NAMALWA (cell line): ENCODE data around the gene MRGPRE.

Experiments
- DNase-seq: peaks from one replicate; pipeline ENCODE4 v3.0.0-alpha.2; 2015; ENCODE audit warnings: low spot score

Gene MRGPRE

DNA sequence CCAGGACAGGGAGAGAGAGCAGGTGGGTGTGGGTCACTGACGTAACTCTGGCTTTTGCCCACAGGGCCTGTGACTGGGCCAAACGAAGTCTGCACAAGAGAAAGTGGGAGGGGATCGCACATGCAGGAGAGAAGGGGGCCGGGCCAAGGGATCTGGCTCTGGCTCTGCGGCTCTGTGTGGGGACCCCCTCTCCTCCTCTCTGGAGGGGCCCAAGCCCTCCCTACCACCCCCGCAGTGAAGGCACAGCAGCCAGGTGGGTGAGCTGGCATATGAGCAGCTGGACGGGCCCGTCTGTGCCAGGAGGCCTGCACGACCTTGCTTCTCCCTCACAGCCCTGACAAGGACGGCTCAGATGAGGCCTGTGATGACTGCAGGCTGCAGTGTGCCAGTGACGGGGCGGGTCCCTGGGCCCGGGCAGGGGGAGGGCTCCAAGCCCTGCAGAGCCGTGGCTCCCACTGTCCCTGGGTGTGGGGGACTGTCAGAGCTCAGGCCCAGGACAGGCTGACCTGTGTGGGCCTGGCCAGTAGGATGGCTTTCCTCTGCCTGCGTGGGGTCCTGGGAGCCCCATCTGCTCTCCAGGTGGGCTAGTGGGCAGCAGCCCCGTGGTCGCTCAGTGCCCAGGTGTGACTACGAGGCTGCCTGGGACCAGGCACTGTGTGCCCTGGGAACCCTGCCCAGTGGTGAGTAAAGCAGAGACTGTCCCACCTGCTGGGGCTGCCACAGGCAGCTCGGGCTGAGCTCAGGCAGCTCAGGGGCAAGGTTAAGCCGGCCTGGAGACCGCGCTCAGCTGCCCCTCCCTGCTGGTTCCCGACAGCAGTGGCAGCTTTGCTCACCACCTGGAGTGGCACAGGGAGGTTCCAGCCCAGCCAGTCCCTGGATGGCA is 35.8 kb downstream of the MRGPRE start:
- DNase-seq, result no peak

DNA sequence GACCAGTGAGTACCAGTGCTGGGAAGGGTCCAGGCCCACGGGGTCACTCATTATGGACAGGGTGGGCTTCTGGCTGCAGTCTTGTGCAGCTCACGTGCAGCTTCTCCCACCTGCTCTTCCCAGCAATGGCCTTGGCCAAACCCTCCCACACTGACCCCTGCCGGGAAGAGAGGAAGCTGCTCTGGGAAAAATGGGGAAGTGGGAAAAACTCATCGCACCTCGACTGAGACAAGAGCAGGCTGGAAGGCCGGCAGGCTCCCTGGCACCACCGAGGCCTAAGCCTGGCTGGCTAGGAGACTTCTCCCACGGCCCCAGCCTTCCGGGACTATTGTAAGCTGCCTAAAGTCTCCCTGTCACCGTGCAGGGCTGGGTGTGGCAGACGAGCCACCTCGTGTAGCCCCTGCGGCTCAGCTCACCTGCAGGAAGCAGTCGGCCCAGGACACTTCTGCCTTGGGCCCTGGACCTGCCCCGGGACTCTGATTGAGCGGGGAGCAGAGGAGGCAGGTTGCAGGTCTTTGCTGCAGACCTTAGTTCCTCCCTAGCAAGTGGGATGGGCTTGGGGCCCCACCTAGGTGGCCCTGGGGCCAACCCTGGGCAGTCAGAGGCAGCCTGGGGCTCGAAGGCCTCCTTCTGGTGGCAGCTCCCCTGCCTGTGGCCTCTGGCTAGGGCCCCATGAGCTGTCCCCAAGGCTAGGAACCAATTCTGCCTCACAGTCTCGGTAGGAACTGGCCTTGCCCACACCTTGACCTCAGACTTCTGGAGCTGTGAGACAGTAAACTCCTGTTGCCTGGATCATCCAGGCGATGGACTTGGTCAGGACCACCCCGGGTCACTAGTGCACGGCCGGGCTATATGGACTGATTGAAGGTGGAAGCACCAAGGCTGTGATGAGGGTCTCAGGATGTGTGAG is 36.7 kb downstream of the MRGPRE start:
- no peak for DNase-seq

DNA sequence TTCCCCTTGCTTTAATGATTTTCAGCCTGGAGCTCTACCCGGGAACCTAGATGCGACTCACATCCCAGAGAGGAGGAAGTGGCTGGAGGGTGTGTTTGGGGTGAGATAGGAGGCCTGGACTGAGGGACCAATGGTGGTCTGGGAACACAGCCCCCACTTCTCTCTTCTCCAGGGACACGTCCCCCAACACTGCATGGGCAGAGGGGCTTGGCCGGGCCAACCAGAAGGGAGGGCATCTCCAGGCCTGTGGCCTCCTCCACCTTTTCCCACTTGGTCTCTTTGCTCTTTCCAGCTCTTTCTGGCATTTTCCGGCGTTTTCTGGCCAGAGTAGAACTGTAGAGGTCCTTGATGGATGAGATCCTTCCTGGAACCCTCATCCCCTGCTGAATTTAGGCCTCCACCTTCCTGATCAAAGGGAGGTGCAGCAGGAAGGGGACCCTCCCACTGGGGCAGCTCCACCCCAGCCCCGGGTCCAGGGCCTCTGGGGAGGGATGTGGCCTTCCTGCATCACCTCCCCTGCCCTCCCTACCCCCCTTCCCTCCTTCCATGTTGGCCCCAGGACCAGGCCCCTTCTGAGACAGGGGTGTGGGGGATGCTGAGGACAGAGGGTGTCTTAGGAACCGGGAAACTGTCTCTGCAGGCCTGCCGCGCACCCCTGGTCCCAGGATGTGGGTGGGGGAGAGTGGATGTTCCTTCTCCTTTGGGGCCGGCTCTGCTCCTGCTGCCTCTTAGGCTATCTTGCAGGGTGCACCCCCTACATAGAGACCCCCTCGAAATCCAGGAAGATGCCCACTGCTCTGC is 38.0 kb downstream of the MRGPRE start:
- DNase-seq, result no peak

DNA sequence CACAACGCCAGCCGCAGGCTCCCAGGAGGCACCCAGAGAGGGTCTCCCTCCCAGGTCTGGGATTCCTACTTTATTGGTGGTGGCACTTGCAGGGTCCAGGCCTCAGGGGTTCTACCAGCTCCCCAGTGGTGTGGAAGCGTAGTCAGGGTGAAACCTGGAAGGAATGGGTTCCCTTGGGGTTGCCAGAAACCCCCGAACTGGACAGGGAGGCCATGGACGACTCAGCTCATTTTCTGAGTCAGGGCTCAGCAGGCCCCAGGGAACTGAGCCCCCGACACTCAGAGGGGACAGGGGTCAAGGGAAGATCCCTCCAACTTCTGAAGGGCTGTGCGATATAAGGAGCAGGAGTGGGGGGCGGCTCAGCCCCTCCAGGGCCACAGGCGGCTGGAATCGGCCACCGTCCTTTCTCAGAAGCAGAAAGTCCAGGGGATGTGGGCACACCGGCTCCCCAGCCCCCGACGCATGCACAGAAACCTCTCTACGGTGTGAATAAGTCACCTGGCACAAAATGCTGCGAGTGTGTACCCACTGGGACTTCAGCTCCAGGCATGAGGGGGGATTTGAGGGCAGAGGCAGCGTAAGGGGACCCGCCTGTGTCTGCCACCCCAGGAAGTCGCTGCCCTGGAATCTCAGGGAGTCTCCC is 38.7 kb downstream of the MRGPRE start:
- no peak for DNase-seq

DNA sequence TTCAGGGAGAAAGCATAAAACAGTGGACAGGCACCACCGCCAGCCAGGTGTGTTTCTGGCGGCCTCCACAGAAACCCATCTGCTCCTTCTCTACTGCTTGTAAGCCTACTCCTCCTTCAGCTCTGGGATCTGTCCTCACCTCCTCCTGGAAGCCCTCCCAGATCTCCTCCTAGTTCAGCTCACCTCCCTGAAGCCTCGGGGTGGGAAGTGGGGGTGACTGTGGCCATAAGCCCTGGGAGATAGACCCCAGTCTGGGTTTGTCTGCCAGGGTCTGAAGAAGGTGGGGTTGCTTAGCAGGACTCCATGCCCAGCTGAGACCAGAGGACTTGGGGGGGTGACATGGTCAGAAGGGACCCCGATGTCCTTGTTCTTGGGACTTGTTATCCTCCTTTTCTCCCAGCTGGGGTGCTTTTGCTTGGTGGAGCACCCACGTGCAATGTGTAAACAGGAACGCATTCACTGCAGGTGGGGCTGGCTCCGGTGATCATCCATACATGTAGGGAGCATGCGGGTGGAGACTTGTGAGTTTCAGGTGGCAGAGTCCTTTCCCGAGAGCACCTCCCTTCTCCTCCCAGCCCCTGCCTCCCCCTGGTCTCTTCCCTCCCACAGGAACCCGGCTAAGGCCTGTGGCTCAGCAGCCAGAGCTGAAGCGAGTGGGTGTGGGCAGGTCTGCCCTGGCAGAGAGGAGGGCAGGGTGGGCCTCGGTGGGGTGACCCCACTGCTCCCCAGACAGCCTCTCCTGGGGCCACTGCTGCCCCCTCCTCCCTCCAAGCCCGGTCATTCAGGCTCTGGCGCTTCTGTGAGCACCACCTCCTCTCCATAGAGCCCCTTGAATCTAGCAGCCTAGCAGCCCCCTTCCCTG is 39.5 kb downstream of the MRGPRE start:
- DNase-seq, result no peak

DNA sequence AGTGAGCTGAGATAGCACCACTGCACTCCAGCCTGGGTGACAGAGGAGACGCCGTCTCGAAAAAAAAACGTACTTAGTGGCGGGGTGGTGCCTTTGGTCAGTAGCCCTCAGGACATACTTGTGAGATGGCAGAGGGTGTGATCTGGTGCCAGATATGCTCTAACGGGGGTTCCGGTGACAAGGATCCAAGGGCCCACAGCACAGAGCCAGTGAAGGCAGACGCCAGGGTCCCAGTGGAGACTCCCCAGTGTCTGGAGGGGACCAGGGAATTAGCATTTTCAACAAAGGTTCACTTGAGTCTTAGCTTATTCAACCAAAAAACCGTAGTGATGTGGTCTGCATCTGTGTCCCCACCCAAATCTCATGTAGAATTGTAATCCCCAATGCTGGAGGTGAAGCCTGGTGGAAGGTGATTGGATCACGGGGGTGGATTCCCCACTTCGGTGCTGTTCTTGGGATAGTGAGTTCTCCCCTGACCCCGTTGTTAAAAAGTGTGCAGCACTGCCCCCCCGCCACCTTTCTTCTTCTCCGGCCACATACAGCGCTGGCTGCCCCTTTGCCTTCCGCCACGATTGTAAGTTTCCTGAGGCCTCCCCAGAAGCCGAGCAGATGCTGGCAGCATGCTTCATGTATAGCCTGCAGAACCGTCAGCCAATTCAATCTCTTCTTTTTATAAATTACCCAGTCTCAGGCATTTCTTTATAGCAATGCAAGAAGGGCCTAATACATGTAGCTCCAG is 40.5 kb downstream of the MRGPRE start:
- no peak for DNase-seq

DNA sequence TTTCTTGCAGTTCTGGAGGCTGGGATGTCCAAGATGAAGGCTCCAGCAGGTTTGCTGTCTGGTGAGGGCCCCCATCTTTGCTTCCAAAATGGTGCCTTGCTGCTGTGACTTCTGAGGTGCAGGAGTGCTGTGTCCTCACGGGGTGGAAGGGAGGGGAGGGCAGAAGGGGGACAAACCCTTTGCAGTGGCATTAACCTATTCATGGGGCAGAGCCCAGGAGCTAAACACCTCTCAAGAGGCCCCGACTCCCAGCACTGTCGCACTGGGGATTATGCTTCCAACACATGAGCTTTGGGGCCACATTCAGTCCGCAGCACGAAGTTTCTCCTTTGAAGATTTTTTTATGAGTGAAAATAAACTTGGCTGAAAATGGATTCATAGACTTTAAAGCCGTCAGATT is 41.6 kb downstream of the MRGPRE start:
- DNase-seq, result no peak

DNA sequence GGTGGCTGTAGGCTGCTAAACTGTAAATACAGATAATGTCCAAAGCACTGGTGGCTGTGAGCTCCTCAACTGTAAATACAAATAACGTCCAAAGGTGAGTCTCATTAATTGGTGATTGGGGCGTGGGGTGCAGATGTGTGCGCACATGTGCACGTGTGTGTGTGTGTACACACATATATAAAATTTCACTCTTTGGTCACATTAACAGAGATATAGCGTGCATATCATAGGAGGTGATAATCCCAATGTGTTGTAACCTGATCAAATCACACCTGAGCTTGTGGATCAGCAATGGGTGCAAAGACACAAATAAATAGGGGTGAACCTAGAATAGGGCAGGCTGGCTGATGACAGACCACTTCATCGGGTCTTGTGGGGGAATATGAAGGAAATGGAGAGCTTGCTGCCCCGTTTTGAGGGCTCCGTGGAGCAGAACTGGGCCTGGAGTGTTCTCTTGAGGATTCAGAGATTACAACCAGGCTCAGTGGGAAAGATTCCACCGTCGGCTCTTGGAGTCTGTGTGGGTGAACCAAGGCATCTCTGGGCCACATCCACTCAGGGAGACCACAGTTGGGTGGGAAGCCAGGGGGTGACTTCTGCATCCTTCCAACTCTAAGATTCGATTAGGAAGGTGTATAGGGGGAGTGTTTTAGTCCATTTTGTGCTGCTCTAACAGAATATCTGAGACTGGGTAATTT is 42.2 kb downstream of the MRGPRE start:
- DNase-seq, result no peak

DNA sequence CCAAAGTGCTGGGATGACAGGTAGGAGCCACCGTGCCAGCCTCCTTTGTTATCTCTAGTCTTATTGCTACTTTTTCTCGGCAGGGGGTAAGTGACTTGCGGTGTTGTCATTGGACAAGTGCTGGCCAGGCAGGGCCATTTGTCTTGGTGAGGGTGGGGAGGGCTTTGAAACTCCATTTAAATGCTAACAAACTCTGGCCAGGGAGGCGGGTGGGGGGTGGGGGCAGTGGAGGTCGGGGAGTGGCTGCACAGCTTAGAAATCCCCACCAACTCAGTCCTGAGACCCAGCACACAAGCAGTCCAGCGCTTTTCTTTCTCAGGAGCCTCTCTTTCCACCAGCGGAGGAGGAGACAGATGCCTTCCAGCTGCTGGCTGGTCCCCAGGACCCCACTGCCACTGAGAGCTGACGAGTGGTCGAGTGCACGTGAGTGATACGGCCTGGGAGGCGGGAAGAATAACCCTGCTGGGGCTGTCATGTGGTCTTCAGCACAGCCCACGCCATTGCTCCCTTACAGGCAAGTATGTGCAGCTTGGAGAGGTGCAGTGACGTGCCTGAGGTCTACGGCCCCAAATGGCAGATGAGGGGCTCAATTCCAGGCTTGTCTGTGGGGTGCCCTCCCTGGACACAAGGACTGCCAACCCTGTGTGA is 42.9 kb downstream of the MRGPRE start:
- no peak for DNase-seq

DNA sequence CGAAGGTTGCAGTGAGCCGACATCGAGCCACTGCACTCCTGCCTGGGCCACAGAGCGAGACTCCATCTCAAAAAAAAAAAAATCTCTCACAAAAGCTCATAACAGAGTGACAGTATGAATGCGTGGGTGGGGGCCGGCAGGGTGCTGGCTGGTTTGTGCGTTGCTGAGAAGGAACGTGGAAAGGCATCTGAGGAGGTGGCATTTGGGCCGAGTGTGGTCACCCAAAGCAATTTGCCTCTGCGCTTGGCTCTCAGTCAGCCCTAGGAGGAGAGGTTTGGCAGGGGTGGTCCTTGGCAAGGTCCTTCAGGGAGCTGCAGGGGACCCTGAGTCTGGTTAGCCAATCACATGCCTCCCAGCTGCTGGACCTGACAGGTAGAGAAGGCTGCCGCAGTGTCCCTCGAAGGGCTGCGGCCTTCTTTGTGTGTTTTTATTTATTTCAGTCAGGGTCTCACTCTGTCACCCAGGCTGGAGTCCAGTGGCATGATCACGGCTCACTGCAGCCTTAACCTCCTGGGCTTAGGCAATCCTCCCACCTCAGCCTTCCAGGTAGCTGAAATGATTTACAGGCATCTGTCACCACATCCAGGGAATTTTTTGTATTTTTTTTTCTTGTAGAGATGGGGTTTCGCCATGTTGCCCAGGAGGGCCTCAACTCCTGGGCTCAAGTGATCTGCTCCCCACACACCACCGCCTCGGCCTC is 43.6 kb downstream of the MRGPRE start:
- DNase-seq, result no peak

DNA sequence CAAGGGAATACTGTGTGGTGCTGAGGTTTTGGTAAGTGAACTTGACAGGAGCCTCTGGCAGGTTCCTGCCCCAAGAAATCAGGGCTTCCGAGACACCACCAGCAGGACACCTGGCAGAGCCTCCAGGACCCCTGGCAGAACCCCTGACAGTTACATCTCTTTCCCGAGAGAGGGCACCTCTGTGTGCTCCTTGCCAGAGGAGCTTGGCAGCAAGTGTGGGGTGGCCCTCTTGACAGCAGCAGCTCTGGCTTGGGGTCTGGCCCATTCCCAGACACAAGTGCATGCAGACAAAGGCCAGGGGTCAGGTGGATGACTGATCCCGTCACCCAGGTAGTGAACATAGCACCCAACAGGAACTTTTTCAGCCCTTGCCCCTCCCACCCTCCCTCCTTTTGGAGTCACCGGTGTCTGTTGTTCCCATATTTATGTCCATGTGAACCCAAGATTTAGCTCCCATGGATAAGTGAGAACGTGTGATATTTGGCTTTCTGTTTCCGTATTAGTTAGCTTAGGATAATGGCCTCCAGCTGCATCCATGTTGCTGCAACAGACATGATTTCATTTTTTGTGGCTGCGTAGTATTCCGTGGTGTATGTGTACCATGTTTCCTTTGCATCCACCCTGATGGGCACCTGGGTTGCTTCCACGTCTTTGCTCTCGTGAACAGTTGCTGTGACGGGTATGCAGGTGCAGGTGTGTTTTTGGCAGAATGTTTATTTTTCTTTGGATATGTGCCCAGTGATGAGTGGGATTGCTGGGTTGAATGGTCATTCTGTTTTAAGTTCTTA is 45.9 kb downstream of the MRGPRE start:
- no peak for DNase-seq

DNA sequence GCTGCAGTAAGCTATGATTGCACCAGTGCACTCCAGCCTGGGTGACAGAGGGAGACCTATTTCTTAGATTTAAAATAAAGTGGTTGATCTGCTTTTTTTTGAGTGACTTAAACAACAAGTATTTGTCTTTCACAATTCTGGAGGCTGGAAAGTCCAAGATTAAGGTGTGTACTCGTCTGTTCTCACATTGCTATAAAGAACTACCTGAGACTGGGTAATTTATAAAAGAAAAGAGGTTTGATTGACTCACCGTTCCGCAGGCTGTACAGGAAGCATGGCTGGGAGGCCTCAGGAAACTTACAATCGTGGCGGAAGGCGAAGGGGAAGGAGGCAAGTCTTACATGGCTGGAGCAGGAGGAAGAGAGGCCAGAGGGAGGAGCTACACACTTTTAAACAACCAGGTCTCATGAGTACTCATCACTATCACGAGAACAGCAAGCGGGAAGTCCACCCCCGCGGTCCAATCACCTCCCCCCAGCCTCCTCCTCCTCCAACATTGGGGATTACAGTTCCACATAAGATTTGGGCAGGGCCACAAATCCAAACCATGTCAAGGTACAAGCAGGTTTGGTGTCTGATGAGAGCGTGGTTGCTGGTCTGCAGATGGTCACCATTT is 47.4 kb downstream of the MRGPRE start:
- no peak for DNase-seq

DNA sequence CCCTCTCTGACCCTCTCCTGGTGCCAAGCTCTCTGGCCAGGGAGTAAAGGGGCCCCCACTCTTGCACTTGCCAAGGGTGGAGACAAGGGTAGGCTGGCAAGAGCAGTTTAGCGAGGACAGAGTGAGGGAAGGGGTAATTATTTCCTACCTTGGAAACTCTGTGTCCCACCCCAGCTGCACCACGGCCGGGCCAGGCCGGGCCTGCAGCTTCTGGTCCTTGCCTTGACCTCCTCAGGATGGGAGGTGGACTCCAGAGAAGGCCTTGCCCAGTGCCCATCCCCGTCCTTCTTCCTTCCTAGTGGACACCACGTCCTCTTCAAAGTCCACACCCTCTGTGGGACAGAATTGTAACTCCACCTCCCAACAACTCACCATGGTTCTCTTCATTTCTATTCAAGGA is 48.7 kb downstream of the MRGPRE start:
- no peak for DNase-seq

DNA sequence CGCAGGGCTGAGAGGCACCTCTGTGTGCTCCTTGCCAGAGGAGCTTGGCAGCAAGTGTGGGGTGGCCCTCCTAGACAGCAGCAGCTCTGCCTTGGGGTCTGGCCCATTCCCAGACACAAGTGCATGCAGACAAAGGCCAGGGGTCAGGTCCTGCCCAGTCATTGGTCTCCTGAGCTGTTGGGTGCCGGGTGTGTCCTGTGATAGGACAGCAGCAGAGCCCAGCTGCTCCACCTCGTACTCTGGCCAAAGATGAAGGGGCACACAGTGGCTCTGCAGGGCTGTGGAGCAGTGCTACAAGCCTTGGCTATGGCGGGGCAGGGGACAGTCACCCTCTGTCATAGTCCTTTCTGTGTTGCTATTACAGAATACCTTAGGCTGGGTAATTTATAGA is 49.8 kb downstream of the MRGPRE start:
- DNase-seq, result no peak

DNA sequence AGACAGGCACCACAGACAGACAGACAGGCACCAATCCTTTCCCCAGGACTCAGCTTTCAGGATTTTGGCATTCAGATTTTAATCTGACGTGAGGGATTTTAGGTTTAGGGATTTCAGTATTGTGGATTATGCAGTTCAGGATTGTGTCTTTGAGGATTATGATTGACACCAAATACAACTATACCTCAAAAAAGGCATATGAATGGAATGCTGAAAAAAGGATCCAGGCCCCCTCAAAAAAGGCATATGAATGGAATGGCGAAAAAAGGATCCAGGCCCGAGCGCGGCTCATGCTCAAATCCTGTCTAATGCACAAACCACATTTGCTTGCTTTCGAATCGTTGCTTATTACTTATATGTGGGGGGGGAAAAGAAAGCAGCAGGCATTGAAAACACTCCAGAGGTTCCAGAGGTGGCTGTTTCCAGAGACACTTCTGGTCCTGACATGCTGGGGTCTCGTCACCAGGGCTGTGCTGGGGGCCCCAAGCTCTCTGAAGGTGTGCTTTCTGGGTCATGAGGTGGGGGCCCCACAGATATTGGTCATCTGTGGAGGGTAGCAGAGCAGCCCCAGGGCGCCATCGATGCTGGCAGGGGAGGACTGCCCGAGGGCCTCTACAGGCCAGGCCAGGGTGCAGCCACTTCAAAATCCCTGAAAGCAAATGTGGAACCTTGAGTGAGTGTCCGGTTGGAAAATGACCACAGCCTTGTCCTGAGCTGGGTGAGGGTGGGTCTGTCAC is 50.3 kb downstream of the MRGPRE start:
- no peak for DNase-seq

DNA sequence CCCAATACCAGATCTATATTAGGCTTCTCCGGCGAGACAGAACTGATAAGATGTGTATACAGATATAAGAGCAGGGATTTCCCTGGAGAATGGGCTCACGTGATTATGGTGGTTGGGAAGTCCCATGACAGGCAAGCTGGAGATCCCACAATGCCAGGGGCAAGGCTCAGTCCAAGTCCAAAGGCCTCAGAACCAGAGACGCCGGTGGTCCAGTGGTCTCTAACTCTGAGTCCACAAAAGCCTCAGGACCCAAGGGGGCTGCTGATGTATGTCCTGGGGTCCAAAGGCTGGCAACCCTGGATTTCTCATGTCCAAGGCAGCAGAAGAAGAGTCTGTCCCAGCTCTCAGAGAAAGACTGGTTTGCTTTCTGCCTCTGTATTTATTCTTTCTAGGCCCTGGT is 51.3 kb downstream of the MRGPRE start:
- no peak for DNase-seq
